Posterior cingulate gyrus (tissue), 11 donors: ENCODE measurements around the gene KRT39.
"Not testable (repeated sequence)": the region's sequence is repeated elsewhere in the genome, so short reads cannot be mapped to it uniquely, and the experiment has no call there.

Experiments used
- DNase-seq, 10 donors: peaks; one replicate each; pipeline versions ENCODE4 v3.0.0 to v3.0.0-alpha.2; 2020 to 2021; ENCODE audit warnings: mixed read lengths in 3 of 10
- intact Hi-C: fragments of 100-400 bp; cut with DNase I; formaldehyde crosslinking; loops from one replicate; pipeline ENCODE4 v1.15.1; 2023

The KRT39 gene

GRCh38 chr17:40944531-40944930 lies 22.2 kb downstream of the KRT39 start:
- no peak for DNase-seq
- intact Hi-C loops = no loop called here

DNA sequence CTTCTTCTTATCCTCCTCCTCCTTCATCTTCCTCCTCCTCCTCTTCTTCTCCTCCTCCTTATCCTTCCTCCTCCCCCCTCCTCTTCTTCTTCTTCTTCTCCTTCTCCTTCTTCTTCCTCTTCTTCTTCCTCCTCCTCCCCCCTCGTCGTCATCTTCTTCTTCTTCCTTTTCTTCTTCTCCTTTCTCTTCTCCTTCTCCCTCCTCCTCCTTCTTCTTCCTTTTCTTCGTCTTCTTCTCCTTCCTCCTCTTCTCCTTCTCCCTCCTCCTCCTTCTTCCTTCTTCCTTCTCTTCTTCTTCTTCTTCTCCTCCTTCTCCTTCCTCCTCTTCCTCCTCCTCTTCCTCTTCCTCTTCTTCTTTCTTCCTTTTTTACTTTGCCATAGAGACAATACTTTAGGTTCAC lies 24.2 kb downstream of the KRT39 start:
- DNase-seq = no peak
- intact Hi-C loops = no loop called here

DNA sequence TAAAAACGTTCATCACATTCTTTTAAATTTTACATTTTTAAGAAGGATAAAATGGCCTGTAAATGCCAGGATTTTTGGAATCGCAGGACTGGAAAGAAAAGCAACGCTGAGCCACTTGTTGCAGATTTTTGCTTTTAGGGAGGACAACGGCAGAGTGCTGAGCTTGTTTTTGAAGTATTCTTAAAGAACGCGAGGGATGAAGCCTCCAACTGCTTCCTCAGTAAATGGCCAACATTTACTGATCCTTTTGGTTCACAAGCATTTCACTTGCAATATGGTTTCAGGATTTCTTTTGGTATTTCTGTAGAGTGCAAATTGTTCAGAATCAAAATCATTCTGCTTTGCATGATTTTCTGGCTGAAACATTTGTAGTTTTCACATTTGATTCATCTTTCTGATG lies 26.5 kb downstream of the KRT39 start:
- DNase-seq = no peak
- intact Hi-C loops = no loop called here

- no peak for DNase-seq
- intact Hi-C loops = no loop called here
Observed at GRCh38 chr17:40938981-40939380, 27.8 kb downstream of the KRT39 start.

- intact Hi-C loops = no loop called here
- DNase-seq = no peak
Observed at GRCh38 chr17:40937384-40937819, 29.3 kb downstream of the KRT39 start, which contains the start of gene KRT23. KRT23 (minus strand) TSS chr17:40937646; CDS start chr17:40936603, 1,043 bp downstream.

GRCh38 chr17:40936976-40937375 lies 29.8 kb downstream of the KRT39 start:
- DNase-seq = no peak
- intact Hi-C loops = no loop called here

DNA sequence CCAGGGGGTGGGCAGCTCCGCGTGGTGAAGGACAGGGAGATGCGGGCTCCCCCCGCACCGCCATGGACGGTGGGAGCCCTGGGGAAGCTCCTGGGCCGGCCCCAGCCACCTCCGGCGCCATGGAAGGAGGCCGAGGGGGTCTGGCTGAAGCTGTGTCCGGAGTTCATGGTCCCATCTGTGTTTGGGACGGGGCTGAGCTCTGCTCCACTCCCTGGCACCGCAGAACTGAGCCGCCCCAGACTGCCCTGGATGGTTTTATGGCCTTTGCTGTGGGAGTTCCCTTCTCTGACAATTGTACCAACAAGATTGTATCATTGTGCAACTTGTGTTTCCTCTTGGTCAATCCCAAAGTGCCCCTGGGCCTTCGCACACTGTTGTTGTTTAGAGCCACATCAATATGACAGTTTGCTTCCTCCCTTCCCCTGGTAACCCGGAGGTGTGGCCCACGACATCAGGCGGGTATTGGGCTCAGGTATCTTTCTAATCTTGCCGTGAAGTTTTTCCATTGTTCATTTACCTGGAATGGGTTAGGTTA lies 30.2 kb downstream of the KRT39 start:
- no peak for DNase-seq
- intact Hi-C loops = no loop called here

DNA sequence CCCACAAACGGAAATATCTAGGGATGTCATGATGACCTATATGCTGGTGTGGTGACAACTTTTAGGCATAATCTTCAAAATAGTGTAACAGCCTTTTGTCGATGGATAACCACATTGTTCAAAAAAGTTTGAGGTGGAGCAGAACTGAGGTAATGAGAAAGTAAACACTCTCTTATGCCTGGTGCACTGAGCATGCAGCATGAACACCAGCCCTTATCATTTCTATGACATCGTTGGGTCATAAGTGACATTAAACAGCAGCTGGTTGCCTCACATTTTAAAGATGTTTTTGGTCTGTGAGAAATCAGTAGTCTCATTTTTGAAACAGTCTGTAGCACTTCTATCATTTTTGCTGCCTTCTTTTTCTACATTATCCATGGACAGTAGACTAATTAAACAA lies 31.1 kb downstream of the KRT39 start:
- DNase-seq = no peak
- intact Hi-C loops = no loop called here

DNA sequence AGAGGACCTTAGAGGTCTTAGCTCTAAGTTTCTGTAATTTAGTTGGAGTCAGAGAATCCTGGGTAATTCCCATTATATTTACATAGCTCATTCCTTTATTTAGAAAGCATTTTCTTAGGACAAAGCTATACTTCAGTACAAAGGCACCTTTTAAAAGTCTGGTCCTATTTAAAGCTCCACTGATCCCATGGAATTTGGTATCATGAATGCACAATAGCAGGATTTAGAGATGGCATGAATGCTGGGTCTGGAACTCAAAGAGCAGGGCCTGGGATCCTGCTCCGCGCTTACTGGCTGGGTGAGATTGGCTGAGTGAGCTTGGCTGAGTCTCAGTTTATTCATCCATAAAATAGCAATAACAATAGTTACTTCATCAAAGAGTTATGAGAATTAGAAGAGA lies 34.1 kb downstream of the KRT39 start:
- DNase-seq = no peak
- intact Hi-C loops = no loop called here

- no peak for DNase-seq
- intact Hi-C loops = no loop called here
Observed at GRCh38 chr17:40931311-40931710, 35.4 kb downstream of the KRT39 start.

DNA sequence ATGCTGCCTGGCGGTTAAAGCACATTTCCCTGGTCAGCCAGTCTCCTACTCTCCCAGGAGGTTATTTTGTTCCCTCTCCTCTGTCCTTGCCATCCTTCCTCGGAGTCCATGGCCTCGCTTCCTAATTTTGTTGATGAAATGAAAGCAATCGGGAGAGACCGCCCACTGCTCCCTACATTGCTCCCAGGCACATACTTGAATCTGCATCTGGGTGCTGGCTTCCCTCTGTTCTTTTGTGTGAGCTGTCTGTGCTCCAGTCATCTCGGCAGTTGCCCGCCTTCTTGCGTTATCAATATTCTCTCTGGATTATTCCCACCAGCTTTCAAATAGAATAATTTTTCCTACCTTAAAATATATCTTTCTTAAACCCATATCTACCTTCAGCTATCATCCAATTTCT lies 40.4 kb downstream of the KRT39 start:
- intact Hi-C loops = no loop called here
- DNase-seq = no peak

GRCh38 chr17:40922239-40922638 lies 44.5 kb downstream of the KRT39 start:
- DNase-seq = peak in 3 of 10 donors; percentile 29 to 87 (median 63)
- intact Hi-C loops = no loop called here

- intact Hi-C loops = no loop called here
- DNase-seq = no peak
Observed at GRCh38 chr17:40921026-40921425, 45.7 kb downstream of the KRT39 start.

DNA sequence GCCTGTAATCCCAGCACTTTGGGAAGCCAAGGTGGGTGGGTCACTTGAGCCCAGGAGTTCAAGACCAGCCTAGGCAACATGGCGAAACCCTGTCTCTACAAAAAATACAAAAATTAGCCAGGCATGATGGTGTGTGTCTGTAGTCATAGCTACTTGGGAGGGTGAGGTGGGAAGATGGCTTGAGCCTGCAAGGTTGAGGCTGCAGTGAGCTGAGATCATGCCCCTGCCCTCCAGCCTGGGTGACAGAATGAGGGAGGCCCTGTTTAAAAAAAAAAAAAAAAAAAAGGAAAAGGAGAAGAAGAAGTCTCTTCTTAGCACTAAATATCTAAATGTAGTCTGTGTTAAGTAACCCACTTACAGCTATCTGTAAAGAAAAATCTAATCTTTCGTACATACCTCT lies 49.6 kb downstream of the KRT39 start:
- intact Hi-C loops, DNase-seq: not testable (repeated sequence)

- intact Hi-C loops = no loop called here
Observed at GRCh38 chr17:40916366-40916765, 50.4 kb downstream of the KRT39 start.

DNA sequence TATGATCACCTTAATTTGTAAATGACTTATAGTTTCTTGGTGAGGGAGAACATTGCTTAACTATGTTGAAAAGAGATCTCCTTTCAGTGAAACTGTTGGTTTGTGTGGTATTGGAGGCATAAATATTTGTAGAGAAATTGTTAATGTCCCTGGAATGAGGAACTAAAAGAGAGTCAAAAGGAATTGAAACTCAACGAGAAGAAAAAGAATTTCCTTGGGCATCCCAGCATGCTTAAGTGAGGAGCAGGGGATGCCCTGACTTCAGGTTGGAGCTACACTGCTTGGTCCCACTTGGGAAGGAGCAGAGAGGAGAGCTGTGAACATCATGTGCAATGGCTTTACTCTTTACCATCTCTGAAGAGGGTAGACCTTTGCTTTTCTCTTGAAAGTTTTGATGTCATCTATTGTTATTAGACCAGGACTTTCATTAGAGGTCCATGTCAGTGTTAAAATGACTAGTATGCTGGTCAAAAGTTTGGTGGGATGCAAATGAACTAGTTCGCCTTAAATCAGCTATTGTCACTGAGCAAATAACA lies 51.0 kb downstream of the KRT39 start:
- intact Hi-C loops = no loop called here
- no peak for DNase-seq

More at GRCh38 chr17:40916366-40916765, 50.4 kb downstream of the KRT39 start:
- DNase-seq = no peak

DNA sequence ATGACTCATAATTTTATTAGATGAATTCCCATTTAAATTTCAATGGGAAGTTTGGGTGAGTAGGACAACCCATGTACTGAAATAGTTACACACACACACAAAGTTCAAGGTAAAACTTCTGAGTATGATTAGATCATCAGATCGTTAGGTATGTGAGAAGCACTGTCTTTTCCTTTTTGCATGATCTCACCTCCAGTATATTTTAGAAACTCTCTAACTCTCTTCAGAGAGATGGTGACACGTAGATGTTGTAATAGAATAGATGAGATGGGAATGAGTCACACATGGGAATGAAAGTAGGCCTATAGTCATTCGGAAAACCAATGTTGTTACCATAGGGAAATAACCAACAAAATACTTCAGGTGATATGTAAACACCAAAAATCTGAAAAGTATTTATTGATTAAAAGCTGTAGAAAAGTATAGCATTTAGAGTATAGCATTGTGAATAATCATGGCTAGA lies 51.5 kb downstream of the KRT39 start:
- intact Hi-C loops = no loop called here
- no peak for DNase-seq

- intact Hi-C loops = no loop called here
Observed at GRCh38 chr17:40914075-40914855, 52.5 kb downstream of the KRT39 start.

DNA sequence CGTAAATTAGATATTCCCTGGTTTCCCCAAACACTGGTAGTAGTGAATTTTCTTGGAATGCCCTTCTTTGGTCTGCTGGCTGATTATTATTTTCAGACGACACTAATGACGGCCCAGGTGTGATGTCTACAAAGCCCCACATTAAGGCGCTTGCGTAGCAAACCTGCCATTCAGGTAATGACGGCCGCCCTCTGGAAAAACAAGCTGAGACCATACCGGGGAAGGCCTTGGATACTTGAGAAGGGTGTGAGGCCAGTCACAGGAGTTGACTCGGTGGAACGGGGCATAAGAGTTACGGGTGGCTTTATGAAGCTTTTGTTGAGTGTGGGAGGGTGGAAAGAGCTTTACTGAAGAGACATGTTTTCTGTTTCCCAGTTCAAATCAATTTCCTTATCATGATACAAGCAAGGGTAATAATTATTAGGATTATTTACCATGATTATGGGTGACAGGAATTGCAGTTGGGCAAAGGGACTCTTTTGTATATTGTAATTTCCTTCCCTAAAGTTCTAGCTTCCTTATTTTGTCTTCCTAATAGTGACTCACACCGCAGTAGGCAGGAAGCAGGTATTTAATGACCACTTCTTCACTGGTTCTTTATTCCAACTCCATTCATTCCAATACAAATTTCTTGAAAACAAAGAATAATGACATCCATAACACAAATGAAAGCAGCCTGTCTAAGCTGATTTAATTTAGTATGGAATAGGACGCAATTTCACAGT lies 54.1 kb downstream of the KRT39 start:
- intact Hi-C loops = no loop called here
- DNase-seq = no peak

More at GRCh38 chr17:40914075-40914855, 52.5 kb downstream of the KRT39 start:
- no peak for DNase-seq

GRCh38 chr17:40910441-40910841 lies 56.3 kb downstream of the KRT39 start:
- intact Hi-C loops = no loop called here
- DNase-seq = no peak

DNA sequence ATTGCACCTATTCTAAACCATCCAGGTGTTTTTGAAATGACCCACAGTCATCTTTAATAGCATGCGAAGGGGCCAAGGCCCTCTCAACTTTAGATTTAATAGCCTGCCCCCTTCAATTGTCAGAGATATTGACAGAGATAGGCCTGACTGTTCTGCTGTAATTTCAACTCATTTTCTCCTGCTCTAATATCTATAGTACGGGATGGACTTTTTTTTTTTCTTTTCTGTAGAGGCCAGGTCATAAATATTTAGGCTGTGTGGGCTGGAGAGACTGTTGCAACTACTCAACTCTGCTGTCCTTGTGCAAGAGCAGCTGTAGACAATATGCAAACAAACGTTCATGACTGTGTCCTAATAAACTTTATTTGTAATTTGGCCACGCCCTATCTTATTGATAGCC lies 57.0 kb downstream of the KRT39 start:
- intact Hi-C loops = loop anchor here (1.0 to 2.0 kb wide), 4 partner anchors 413 to 757 kb away; no protein-coding TSS in a partner anchor
- DNase-seq = no peak
